Thyroid gland (tissue), 4 donors: ENCODE results near the gene KCTD5. TPM values are rescaled to one million over a fixed set of nuclear protein-coding genes. Genes with fewer than 3 reads are reported as not detected.

Experiments used
- total RNA-seq, 4 donors: library from RNA; depleted of rRNA; stranded (reverse); fragments of >200 nt; gene quantifications; one replicate each; pipeline ENCODE4 v1.2.3, GENCODE V29; 2016

Gene KCTD5
- total RNA-seq, 4 donors from 2014 or later, result 8.6 to 23.3 (median 15.1) TPM

Other genes starting within 250 kb of the KCTD5 start
- under 1 TPM in 2 of 4 donors, not detected in 2; 0.83 to 0.96 TPM for gene TEDC2, start 222.4 kb upstream of the KCTD5 start, total RNA-seq
- under 1 TPM in 3 of 4 donors, not detected in 1; 0.13 to 0.63 (median 0.56) TPM for gene NTN3, start 211.2 kb upstream of the KCTD5 start, total RNA-seq
- gene TBC1D24, start 207.4 kb upstream of the KCTD5 start, total RNA-seq, result 10 to 100 TPM; 15.9 to 32.3 (median 21.8) TPM
- gene ATP6V0C, start 168.6 kb upstream of the KCTD5 start, total RNA-seq, result 10 to 100 TPM; 33.1 to 62.1 (median 36.3) TPM
- 10 to 100 TPM; 32.6 to 43.5 (median 37.9) TPM for gene AMDHD2, start 162.2 kb upstream of the KCTD5 start, total RNA-seq
- gene CEMP1, start 151.1 kb upstream of the KCTD5 start, total RNA-seq, result 1 to 10 TPM; 3.6 to 7.8 (median 3.6) TPM
- gene PDPK1, start 144.5 kb upstream of the KCTD5 start, total RNA-seq, result 10 to 100 TPM; 33.3 to 89.0 (median 39.5) TPM
- gene PRSS27, start 37.7 kb downstream of the KCTD5 start, total RNA-seq, result 1 to 10 TPM in 3 of 4 donors, not detected in 1; 1.1 to 1.5 (median 1.1) TPM
- gene SRRM2, start 70.1 kb downstream of the KCTD5 start, total RNA-seq, result 100 to 1,000 TPM; 262 to 378 (median 312) TPM
- 100 to 1,000 TPM; 373 to 786 (median 647) TPM for gene ELOB, start 94.8 kb downstream of the KCTD5 start, total RNA-seq
- gene PRSS33, start 105.0 kb downstream of the KCTD5 start, total RNA-seq, result not detected
- not detected for gene PRSS41, start 115.9 kb downstream of the KCTD5 start, total RNA-seq
- under 1 TPM in 1 of 4 donors, not detected in 3; 0.56 TPM for gene PRSS21, start 134.7 kb downstream of the KCTD5 start, total RNA-seq
- not detected for gene ZG16B, start 147.8 kb downstream of the KCTD5 start, total RNA-seq
- 1 to 10 TPM; 1.2 to 7.7 (median 4.6) TPM for gene PRSS22, start 175.6 kb downstream of the KCTD5 start, total RNA-seq
- 10 to 100 TPM; 58.4 to 89.3 (median 73.8) TPM for gene FLYWCH2, start 200.7 kb downstream of the KCTD5 start, total RNA-seq
- 10 to 100 TPM; 31.3 to 49.8 (median 41.5) TPM for gene FLYWCH1, start 229.4 kb downstream of the KCTD5 start, total RNA-seq